Stimulated activated CD4-positive, alpha-beta T cell treated with anti-CD3 and anti-CD28 coated beads, TNF-alpha, amount 100 ng/mL, for 4 hours (primary cell): ENCODE measurements around the gene EP400.
A peak's percentile ranks its signal among the peaks of the same experiment; 100 is the strongest.
"Not testable (repeated sequence)": the region's sequence is repeated elsewhere in the genome, so short reads cannot be mapped to it uniquely, and the experiment has no call there.

ENCODE experiments used
- DNase-seq, 3 experiments: peaks; one replicate each; pipeline ENCODE4 v3.0.0-alpha.2; 2020; ENCODE audit warnings: low read depth in 3 of 3

Gene EP400

DNA sequence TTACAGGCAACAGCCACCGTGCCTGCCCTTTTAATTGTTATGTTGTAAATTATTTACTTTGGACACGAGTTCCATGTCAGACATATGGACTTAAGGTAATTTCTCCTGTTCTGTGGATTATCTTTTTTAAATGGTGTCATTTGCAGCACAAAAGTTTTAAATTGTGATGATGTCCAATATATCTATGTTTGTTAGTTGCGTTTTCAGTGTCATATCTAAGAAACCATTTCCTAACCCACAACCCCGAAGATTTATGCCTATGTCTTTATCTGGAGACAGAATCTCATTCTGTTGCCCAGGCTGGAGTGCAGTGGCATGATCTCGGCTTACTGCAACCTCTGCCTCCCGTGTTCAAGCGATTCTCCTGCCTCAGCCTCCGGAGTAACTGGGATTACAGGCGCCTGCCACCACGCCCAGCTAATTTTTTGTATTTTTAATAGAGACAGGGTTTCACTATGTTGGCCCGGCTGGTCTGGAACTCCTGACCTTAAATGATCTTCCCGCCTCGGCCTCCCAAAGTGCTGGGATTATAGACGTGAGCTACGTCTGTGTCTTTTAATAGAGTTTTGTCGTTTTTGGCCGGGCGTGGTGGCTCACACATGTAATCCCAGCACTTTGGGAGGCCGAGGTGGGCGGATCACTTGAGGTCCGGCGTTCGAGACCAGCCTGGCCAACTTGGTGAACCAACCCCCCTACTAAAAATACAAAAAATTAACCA is 870 bp upstream of the EP400 start:
- DNase-seq: not testable (repeated sequence)

DNA sequence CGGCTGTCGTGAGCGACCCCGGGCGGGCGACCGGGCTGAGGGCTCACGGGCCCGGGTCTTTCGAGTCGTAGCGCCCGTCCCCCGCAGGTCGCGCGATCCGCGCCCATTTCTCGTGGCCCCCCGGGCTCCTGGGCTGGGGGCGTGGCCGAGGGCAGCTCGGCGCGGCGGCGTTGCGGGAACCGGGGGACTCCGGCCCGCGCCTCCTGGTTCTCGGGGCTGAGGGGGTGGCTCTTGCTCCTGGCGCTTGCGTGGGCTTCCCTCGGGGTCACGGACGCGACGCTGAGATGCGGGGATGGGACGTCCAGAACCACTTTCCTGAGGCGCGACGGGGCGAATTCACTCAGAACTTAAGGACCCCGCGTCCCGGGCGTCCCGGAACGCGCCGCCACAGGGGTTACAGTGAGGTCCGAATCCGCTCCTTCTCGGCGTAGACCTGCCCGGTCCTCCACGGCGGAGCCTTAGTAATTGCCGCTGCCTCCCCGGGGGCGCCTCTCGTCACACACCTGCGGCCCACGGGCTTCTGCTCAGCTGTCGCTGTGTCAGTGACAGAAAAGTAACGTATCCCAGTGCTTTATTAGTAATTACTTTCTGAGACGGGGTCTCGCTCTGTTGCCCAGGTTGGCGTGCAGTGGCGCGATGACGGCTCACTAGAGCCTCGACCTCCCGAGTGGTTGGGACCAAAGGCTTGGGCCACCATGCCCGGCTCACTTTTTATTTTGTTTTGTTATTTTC is 606 bp downstream of the EP400 start:
- DNase-seq: peak in 1 of 3 experiments; percentile 40

DNA sequence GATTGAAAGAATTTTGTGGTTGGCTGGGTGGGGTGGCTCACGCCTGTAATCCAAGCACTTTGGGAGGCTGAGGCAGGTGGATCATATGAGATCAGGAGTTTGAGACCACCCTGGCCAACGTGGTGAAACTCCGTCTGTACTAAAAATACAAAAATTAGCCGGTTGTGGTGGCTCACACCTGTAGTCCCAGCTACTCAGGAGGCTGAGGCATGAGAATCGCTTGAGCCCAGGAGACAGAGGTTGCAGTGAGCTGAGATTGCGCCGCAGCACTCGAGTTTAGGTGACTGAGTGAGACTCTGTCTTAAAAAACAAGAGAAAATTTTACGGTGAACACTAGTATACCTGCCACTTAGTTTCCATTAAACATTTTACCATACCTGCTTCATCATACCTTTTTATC is 4.1 kb downstream of the EP400 start:
- not testable (repeated sequence) for DNase-seq

DNA sequence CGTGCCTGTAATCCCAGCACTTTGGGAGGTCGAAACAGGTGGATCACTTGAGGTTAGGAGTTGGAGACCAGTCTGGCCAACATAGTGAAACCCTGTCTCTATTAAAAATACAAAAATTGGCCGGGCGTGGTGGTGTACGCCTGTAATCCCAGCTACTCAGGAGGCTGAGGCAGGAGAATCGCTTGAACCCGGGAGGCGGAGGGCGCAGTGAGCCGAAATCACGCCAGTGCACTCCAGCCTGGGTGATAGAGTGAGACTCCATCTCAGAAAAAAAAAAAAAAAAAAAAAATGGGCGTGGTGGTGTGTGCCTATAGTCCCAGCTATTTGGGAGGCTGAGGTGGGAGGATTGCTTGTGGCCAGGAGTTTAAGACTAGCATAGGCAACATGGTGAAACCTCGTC is 4.7 kb downstream of the EP400 start:
- not testable (repeated sequence) for DNase-seq

DNA sequence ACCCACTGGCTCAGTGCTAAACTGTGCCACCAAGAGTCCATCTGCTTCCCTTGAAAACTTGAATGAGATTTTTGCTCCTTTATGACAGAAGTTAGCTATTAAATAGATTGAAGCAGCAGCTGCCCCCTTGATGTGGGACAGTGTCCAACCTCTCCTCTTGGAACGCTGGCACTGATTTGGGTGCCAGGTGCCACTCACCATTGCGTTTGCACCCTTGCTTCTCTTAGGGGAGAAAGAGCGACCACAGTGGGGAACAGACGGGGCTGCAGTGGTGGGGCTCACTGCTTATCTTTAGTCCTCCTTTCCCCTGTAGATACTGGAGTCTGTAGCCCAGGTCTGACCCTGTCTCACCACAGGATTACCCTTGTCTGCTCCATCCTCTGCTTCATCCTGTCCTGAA is 9.4 kb downstream of the EP400 start:
- no peak for DNase-seq

DNA sequence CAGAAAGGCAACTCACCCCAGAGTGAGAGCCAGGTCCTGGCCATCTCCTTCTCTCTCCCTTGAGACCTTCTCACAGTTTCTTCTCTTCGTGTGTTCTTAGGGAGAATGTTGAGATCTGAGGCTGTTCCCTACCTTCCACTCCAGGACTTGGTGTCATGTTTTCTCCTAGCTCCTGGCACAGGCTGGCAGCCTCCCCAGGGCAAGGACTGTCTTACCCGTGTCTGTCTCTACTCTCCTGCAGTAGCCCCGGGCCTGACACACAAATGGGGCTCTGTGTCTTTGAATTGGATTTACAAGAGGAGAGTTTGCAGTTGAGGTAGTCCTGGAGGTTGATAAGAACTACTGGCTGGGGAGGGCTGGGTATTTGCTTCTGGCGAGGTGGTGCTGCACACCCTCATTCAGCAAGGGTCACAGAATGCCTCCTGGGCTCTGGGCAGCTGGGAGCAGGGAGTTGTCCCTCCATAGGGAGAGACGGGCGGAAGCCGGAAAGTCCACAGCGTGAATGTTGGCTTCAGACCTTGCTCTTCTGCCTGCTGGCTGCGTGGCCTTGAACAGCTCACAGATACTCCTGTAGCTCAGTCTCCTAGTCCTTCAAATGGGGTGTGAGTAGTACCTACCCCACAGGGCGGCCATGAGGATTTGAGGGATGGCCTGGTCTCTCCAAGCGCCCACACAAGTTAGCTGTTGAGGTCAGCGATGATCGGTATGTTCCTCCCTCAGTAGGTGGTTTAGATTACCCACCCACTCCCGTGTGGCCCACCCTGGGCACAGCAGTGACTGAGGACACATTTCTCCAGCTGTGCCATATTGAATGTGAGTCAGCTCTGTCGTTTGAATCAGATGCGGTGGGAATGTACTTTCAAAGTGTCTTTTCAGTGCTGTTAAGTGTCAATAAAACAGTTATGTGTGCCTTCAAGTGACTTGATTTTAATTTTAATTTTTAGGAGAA is 10.2 kb downstream of the EP400 start:
- no peak for DNase-seq

DNA sequence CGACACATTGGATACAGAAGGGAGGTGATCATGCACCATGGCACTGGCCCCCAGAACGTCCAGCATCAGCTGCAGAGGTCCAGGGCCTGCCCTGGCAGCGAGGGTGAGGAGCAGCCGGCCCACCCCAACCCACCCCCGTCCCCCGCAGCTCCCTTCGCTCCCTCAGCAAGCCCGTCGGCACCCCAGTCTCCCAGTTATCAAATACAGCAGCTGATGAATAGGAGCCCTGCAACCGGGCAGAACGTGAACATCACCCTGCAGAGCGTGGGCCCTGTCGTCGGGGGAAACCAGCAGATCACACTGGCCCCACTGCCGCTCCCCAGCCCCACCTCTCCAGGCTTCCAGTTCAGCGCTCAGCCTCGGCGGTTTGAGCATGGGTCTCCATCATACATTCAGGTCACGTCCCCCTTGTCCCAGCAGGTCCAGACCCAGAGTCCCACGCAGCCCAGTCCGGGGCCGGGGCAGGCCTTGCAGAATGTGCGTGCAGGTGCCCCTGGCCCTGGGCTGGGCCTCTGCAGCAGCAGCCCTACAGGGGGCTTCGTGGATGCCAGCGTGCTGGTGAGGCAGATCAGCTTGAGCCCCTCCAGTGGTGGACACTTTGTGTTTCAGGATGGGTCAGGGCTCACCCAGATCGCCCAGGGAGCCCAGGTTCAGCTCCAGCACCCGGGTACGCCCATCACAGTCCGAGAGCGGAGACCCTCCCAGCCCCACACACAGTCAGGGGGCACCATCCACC is 11.0 kb downstream of the EP400 start:
- not testable (repeated sequence) for DNase-seq

DNA sequence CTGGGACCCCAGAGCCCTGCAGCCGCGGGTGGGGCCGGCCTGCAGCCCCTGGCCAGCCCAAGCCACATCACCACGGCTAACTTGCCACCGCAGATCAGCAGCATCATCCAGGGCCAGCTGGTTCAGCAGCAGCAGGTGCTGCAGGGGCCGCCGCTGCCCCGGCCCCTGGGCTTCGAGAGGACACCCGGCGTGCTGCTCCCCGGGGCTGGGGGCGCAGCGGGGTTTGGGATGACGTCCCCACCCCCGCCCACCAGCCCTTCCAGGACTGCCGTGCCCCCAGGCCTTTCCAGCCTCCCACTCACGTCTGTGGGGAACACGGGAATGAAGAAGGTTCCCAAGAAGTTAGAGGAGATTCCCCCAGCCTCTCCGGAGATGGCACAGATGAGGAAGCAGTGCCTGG is 11.6 kb downstream of the EP400 start:
- not testable (repeated sequence) for DNase-seq

DNA sequence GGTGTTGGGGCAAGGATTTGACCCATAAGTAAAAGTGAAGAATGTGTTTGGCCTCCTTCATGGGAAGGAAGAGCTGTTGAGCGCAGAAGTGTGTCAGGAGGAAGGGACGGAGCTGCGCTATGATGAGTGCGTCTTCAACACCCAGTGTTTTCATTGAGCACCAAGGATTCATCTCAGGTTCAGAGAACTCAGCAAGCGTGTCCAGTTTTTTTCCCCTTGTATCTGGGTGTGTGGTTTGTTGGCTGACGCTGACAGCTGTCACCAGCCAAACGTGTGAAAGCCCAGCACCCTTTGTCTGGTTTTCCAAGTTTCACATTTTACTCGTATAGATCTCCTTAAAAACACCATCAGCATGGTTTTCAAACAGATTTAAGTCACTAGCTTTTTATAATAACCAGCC is 12.3 kb downstream of the EP400 start:
- DNase-seq: no peak

DNA sequence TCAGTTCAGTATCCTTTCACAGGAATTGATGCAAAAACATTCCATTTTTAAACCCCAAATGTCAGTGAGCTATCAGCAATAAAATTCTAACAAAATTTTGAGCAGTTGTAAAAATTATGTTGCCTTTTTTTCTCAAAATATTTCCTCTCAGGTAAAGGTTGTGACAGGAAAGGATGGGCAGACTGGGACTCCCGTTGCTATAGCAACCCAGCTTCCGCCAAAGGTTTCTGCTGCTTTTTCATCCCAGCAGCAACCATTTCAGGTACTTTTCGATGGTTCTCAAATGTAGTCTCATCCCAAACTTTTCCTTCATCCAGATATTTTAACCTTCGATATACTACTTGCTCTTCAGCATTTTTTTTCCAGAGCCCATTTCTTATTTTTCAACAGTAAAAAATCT is 13.6 kb downstream of the EP400 start:
- DNase-seq: no peak

DNA sequence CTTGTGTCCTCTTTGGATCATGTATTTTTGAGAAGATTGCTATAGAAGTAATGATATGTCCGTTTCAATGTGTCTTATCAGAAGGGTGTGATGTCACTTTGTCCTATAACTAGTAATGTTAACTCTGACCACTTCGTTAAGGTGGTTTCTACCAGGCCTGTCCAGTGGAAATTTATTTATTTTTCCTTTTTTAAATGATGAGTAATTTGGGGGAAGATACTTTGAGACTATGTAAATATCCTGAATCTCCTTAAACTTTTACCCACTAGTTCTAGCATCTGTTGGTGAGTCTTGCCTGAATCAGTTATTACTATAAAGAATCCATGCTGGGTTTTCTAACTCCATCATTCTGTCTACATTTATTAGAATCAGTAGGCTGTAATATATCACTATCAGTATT is 15.3 kb downstream of the EP400 start:
- no peak for DNase-seq

DNA sequence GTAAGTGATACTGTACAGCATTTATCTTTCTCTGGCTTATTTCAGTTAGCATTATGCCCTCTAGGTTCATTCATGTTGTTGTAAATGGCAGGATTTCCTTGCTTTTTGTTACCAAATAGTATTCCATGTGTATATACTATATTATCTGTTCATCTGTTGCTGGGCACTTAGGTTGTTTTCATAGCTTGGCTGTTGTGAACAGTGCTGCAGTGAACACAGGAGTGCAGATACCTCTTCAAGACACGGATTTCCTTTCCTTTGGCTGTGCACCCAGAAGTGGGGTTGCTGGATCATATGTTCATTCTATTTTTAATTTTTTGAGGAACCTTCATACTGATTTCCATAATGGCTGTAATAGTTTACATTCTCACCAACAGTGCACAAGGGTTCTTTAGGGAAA is 21.5 kb downstream of the EP400 start:
- no peak for DNase-seq

DNA sequence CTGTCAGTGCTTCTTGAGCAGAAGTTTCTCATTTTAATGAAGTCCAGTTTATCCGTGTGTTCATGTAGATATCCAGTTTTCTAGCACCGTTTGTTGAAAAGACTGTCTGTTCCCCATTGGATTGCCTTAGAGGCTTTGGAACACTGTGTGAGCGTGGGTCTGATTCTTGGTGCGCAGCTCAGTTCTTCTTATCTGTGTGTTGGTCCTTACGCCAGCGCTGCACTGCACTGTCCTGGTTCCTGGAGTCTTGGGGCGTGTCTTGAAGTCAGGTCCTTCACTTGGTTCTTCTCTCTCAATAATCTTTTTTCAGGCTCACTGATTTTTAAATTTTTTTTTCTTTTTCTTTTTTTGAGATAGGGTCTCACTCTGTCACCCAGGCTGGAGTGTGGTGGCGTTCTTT is 25.5 kb downstream of the EP400 start:
- no peak for DNase-seq

DNA sequence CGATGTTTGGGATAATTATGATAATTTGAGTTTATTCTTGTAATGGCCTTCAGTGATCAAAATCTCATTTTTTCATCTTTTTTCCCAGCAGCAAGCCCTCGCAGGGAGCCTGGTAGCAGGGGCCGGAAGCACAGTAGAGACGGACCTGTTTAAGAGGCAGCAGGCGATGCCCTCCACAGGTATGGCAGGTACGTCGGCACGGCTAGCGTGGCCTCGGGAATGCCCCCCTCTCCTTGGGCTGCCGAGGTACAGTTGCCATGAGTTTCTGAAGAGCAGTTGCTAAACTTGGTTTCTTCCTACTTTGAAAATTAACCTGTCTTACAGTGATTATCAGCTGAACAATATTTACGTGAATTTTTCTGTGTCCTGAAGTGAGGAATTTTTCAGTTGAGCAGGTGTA is 29.9 kb downstream of the EP400 start:
- no peak for DNase-seq

DNA sequence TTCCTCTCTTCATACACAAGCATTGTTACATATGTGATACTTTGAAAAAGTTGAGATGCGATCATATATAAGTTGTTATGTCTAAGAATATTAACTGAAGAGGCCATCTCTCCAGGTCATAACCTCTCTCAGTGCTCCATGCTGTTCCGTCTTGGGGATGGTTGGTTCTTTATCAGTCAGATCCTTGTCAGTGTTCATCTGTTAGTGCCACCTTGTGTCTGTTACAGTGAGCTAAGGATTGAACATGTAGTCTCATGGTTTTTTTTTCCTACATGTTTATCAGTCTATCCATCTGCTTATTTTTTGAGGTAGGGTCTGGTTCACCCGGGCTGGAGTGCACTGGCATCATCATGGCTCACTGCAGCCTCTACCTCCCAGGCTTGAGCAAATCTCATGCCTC is 30.5 kb downstream of the EP400 start:
- no peak for DNase-seq

DNA sequence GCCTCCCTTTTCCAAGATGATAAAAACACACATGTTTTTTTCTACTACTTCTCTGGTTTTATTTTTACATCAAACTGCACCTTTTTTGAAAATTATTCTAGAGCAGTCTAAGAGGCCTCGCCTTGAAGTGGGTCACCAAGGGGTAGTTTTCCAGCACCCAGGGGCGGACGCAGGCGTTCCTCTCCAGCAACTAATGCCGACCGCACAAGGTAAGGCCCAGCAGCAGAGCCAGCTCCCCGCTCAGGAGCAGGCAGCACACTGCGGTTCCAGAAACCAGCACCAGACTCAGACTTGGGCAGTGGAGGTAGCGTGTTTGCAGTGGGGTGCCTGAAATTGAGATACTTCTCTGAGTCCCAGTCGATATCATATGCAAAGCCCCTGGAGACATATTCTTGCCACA is 31.6 kb downstream of the EP400 start:
- no peak for DNase-seq

DNA sequence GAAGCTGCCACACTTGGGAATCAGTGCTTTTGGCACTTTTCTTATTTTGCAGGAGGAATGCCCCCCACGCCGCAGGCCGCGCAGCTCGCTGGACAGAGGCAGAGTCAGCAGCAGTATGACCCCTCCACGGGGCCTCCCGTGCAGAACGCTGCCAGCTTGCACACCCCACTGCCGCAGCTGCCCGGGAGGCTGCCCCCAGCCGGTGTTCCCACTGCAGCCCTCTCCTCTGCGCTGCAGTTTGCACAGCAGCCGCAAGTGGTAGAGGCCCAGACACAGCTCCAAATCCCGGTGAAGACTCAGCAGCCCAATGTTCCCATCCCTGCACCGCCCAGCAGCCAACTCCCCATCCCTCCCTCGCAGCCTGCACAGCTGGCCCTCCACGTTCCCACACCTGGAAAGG is 32.3 kb downstream of the EP400 start:
- no peak for DNase-seq

DNA sequence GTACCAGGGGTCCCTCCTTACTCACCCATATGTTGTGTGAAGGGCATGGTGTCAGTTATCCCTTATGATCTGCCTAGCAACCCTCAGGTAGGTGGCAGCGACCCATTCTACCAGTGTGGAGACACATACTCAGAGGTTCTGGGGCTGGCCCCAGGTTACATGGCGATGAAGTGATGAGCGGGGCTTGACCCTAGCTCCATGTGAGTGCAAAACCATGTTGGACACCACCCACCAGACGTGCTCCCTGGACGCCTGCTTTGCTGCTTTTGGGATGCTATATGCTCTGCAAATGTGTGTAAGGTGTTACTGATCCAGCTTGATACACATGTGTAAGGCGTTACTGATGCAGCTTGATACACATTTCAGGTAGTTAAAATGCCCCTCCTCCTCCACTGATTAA is 33.3 kb downstream of the EP400 start:
- DNase-seq: no peak

DNA sequence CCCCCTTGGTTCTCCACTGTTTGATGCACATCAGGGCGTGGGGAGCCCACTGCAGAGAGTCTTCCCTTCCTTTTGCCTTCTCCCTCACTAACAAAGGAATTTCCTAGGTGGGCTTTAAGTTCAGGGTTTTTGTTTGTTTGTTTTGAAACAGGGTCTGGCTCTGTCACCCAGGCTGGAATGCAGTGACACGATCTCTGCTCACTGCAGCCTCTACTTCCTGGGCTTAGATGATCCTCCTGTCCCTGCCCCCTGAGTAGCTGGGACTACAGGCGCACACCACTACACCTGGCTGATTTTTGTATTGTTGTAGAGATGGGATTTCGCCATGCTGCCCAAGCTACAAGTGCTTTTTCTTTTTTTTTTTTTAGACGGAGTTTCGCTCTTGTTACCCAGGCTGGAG is 33.8 kb downstream of the EP400 start:
- no peak for DNase-seq

DNA sequence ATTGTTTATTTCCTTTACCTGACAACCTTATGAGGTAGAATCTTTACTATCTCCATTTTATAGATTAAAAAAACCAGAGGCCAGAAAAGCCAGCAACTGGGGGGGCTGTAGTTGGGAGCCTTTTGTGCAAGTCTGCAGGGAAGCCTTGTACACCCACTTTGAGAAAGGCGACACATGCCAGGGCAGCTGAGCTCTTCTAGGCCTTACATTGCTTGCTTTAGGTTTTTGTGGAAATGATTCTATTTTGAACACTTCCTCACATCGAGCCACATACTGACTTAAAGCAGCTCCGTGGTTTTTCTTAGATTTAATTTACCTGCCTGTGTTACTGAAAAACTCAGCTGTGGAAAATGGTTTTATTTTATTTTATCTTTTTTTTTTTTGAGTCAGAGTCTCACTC is 34.6 kb downstream of the EP400 start:
- no peak for DNase-seq

DNA sequence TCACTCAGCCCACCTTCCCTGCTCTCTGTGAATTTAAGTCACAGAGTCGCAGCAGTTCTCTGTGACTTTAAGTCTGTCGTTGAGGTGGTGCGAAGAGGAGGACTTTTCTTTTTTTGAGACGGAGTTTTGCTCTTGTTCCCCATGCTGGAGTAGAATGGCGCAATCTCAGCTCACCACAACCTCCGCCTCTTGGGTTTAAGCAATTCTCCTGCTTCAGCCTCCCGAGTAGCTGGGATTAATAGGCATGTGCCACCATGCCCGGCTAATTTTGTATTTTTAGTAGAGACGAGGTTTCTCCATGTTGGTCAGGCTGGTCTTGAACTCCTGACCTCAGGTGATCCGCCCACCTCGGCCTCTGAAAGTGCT is 35.8 kb downstream of the EP400 start:
- DNase-seq: not testable (repeated sequence)

DNA sequence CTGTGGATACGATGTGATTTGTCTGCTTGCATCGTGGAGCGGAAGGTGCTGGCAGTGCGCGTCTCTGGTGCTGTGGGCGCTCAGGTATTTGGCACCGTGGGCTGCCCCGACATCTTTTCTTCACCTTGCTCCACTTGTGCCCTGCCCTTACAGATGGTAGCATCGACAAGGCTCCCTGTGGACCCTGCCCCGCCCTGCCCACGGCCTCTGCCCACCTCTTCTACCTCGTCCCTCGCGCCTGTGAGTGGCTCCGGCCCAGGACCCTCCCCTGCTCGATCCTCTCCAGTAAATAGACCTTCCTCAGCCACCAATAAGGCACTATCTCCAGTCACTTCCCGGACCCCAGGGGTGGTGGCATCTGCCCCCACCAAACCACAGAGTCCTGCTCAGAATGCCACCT is 36.6 kb downstream of the EP400 start:
- DNase-seq: no peak
